ENCODE measurements around the gene SLC44A5.
"Not testable (repeated sequence)": the region's sequence is repeated elsewhere in the genome, so short reads cannot be mapped to it uniquely, and the experiment has no call there.

DNA sequence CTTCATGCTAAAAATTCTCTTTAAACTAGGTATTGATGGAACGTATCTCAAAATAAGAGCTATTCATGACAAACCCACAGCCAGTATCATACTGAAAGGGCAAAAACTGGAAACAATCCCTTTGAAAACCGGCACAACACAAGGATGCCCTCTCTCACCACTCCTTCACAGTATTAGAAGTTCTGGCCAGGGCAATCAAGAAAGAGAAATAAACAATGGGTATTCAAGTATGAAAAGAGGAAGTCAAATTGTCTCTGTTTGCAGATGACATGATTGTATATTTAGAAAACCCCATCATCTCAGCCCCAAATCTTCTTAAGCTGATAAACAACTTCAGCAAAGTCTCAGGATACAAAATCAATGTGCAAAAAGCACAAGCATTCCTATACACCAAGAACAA lies 349.0 kb downstream of the SLC44A5 start:
- TF ChIP-seq, protein P1, sequence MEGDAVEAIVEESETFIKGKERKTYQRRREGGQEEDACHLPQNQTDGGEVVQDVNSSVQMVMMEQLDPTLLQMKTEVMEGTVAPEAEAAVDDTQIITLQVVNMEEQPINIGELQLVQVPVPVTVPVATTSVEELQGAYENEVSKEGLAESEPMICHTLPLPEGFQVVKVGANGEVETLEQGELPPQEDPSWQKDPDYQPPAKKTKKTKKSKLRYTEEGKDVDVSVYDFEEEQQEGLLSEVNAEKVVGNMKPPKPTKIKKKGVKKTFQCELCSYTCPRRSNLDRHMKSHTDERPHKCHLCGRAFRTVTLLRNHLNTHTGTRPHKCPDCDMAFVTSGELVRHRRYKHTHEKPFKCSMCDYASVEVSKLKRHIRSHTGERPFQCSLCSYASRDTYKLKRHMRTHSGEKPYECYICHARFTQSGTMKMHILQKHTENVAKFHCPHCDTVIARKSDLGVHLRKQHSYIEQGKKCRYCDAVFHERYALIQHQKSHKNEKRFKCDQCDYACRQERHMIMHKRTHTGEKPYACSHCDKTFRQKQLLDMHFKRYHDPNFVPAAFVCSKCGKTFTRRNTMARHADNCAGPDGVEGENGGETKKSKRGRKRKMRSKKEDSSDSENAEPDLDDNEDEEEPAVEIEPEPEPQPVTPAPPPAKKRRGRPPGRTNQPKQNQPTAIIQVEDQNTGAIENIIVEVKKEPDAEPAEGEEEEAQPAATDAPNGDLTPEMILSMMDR (IDR thresholded peaks at IDR 0.05; ENCODE audit: borderline replicate concordance, extremely low read depth, low read length, poor library complexity, severe bottlenecking): not testable (repeated sequence)
- not testable (repeated sequence) for TF ChIP-seq EZH2 (IDR thresholded peaks at IDR 0.05; ENCODE audit: borderline replicate concordance, low read depth, low read length, severe bottlenecking)
